GM12891 (cell line): ENCODE measurements around the gene FARP1.

Source experiments
- POLR2A ChIP-seq: IDR thresholded peaks from 2 replicates; pipeline ENCODE4 v1.6.1; 2011; ENCODE audit warnings: low read depth, low read length, control low read depth
- POLR2AphosphoS5 ChIP-seq: IDR thresholded peaks from 2 replicates; pipeline ENCODE4 v1.6.1; 2011; ENCODE audit warnings: low read depth, low read length, control low read depth

- TF ChIP-seq POLR2AphosphoS5 = no peak
- no peak for TF ChIP-seq POLR2A
Measured at GRCh38 chr13:98338310-98338709, 195.4 kb downstream of the FARP1 start.
